Measurements from ENCODE around the gene PYGL. TPM values are rescaled to one million over a fixed set of nuclear protein-coding genes. Genes with fewer than 3 reads are reported as not detected.
"Not testable (repeated sequence)": the region's sequence is repeated elsewhere in the genome, so short reads cannot be mapped to it uniquely, and the experiment has no call there.

Gene PYGL
- total RNA-seq, 2 experiments from 2014 or later: 0.55 to 0.91 TPM

- Mint-ChIP-seq H3K4me1 (no peaks in the 10 kb centered on the region), H3K4me3 (no peak overlapping the region), H3K9me3 (ENCODE audit: low read depth) (no peaks in the 10 kb centered on the region), H3K27ac (no peak overlapping the region), H3K36me3 (no peaks in the 10 kb centered on the region), H3K27me3 (peaks cover 11% of the 10 kb centered on the region)
- no peak for ATAC-seq
- CTCF ChIA-PET: interaction anchor here (0.7 kb wide), 1 partner anchor 1808 kb away, joined by 3 read pairs; no protein-coding TSS in a partner anchor
- no peak for DNase-seq
Observed at GRCh38 chr14:50967103-50967502, 22.8 kb upstream of the PYGL start.

GRCh38 chr14:50964683-50965390, 20.6 kb upstream of the PYGL start:
- ATAC-seq (no peak), DNase-seq (no peak)
- Mint-ChIP-seq H3K36me3 (no peaks in the 10 kb centered on the region), H3K27ac (no peak overlapping the region), H3K4me1 (no peaks in the 10 kb centered on the region), H3K27me3 (peaks cover 9% of the 10 kb centered on the region), H3K9me3 (ENCODE audit: low read depth) (no peaks in the 10 kb centered on the region), H3K4me3 (no peak overlapping the region)
- CTCF ChIA-PET: no interaction called here

- H3K9me3 Mint-ChIP-seq (ENCODE audit: low read depth): no peaks in the 10 kb centered on the region
- CTCF ChIA-PET: no interaction called here
- no peak for ATAC-seq
- no peak for DNase-seq
- no peaks in the 10 kb centered on the region for H3K4me1 Mint-ChIP-seq
- H3K27ac Mint-ChIP-seq: no peak overlapping the region
- H3K27me3 Mint-ChIP-seq: peaks cover 7% of the 10 kb centered on the region
- no peaks in the 10 kb centered on the region for H3K36me3 Mint-ChIP-seq
- no peak overlapping the region for H3K4me3 Mint-ChIP-seq
Observed at GRCh38 chr14:50963919-50964318, 19.6 kb upstream of the PYGL start.

- H3K36me3 Mint-ChIP-seq: no peaks in the 10 kb centered on the region
- H3K27me3 Mint-ChIP-seq: peaks cover 7% of the 10 kb centered on the region
- CTCF ChIA-PET: no interaction called here
- no peak overlapping the region for H3K4me3 Mint-ChIP-seq
- H3K4me1 Mint-ChIP-seq: no peaks in the 10 kb centered on the region
- ATAC-seq (no peak), DNase-seq (no peak)
- no peak overlapping the region for H3K27ac Mint-ChIP-seq
- H3K9me3 Mint-ChIP-seq (ENCODE audit: low read depth): no peaks in the 10 kb centered on the region
Observed at GRCh38 chr14:50961605-50962221, 17.4 kb upstream of the PYGL start.

GRCh38 chr14:50957296-50957695, 13.0 kb upstream of the PYGL start:
- ATAC-seq: no peak
- Mint-ChIP-seq H3K4me3 (no peak overlapping the region), H3K4me1 (peaks cover 6% of the 10 kb centered on the region), H3K36me3 (no peaks in the 10 kb centered on the region), H3K9me3 (ENCODE audit: low read depth) (no peaks in the 10 kb centered on the region), H3K27ac (no peak overlapping the region), H3K27me3 (peaks cover 3% of the 10 kb centered on the region)
- CTCF ChIA-PET: no interaction called here
- no peak for DNase-seq

GRCh38 chr14:50956421-50956820, 12.1 kb upstream of the PYGL start:
- not testable (repeated sequence) for ATAC-seq, H3K4me3 Mint-ChIP-seq

GRCh38 chr14:50955373-50956043, 11.2 kb upstream of the PYGL start:
- CTCF ChIA-PET: interaction anchor here (1.3 to 1.8 kb wide), 2 partner anchors 9 to 297 kb away, joined by 3 to 4 read pairs; no protein-coding TSS in a partner anchor
- Mint-ChIP-seq H3K36me3 (no peaks in the 10 kb centered on the region), H3K9me3 (ENCODE audit: low read depth) (no peaks in the 10 kb centered on the region), H3K4me1 (peaks cover 6% of the 10 kb centered on the region), H3K27ac (no peak overlapping the region), H3K27me3 (no peaks in the 10 kb centered on the region), H3K4me3 (no peak overlapping the region)
- DNase-seq: no peak
- ATAC-seq: peak; percentile 53

More at GRCh38 chr14:50956421-50956820, 12.1 kb upstream of the PYGL start:
- CTCF ChIA-PET; H3K36me3 Mint-ChIP-seq; H3K4me1 Mint-ChIP-seq; DNase-seq; H3K9me3 Mint-ChIP-seq (ENCODE audit: low read depth); H3K27me3 Mint-ChIP-seq; H3K27ac Mint-ChIP-seq: not testable (repeated sequence)

- Mint-ChIP-seq H3K4me1 (peaks cover 6% of the 10 kb centered on the region), H3K9me3 (ENCODE audit: low read depth) (no peaks in the 10 kb centered on the region), H3K27me3 (no peaks in the 10 kb centered on the region), H3K27ac (no peak overlapping the region), H3K36me3 (no peaks in the 10 kb centered on the region), H3K4me3 (no peak overlapping the region)
- DNase-seq: no peak
- CTCF ChIA-PET: interaction anchor here (1.3 to 1.8 kb wide), 2 partner anchors 8 to 297 kb away, joined by 3 to 4 read pairs; no protein-coding TSS in a partner anchor
- no peak for ATAC-seq
Observed at GRCh38 chr14:50954811-50955372, 10.6 kb upstream of the PYGL start.

GRCh38 chr14:50953502-50953901, 9.2 kb upstream of the PYGL start:
- no peaks in the 10 kb centered on the region for H3K36me3 Mint-ChIP-seq

GRCh38 chr14:50951032-50951431, 6.7 kb upstream of the PYGL start:
- Mint-ChIP-seq H3K4me1 (peaks cover 6% of the 10 kb centered on the region), H3K27me3 (no peaks in the 10 kb centered on the region), H3K36me3 (no peaks in the 10 kb centered on the region), H3K4me3 (no peak overlapping the region), H3K9me3 (ENCODE audit: low read depth) (no peaks in the 10 kb centered on the region), H3K27ac (no peak overlapping the region)
- ATAC-seq (no peak), DNase-seq (no peak)
- CTCF ChIA-PET: no interaction called here

More at GRCh38 chr14:50953502-50953901, 9.2 kb upstream of the PYGL start:
- H3K9me3 Mint-ChIP-seq (ENCODE audit: low read depth): no peaks in the 10 kb centered on the region
- ATAC-seq: no peak
- no peak overlapping the region for H3K4me3 Mint-ChIP-seq
- no peaks in the 10 kb centered on the region for H3K27me3 Mint-ChIP-seq
- no peak overlapping the region for H3K27ac Mint-ChIP-seq
- peaks cover 6% of the 10 kb centered on the region for H3K4me1 Mint-ChIP-seq
- DNase-seq: no peak
- CTCF ChIA-PET: interaction anchor here (0.5 to 1.0 kb wide), 2 partner anchors 9 to 193 kb away, joined by 3 read pairs; no protein-coding TSS in a partner anchor

- peaks cover 15% of the 10 kb centered on the region for H3K27me3 Mint-ChIP-seq
Observed at GRCh38 chr14:50948205-50948604, 3.9 kb upstream of the PYGL start.

GRCh38 chr14:50947446-50947845, 3.2 kb upstream of the PYGL start:
- peaks cover 22% of the 10 kb centered on the region for H3K27me3 Mint-ChIP-seq

More at GRCh38 chr14:50948205-50948604, 3.9 kb upstream of the PYGL start:
- H3K9me3 Mint-ChIP-seq (ENCODE audit: low read depth): no peaks in the 10 kb centered on the region
- no peak overlapping the region for H3K4me3 Mint-ChIP-seq
- H3K27ac Mint-ChIP-seq: no peak overlapping the region
- CTCF ChIA-PET: no interaction called here
- ATAC-seq (no peak), DNase-seq (no peak)
- peaks cover 10% of the 10 kb centered on the region for H3K4me1 Mint-ChIP-seq
- H3K36me3 Mint-ChIP-seq: no peaks in the 10 kb centered on the region

GRCh38 chr14:50946234-50946935, 2.1 kb upstream of the PYGL start:
- H3K27ac Mint-ChIP-seq: no peak overlapping the region
- peaks cover 10% of the 10 kb centered on the region for H3K4me1 Mint-ChIP-seq
- no peak overlapping the region for H3K4me3 Mint-ChIP-seq
- ATAC-seq: no peak
- no peaks in the 10 kb centered on the region for H3K36me3 Mint-ChIP-seq
- CTCF ChIA-PET: interaction anchor here (1.3 kb wide), 1 partner anchor 9 kb away, joined by 4 read pairs; no protein-coding TSS in a partner anchor
- H3K27me3 Mint-ChIP-seq: peaks cover 31% of the 10 kb centered on the region
- no peak for DNase-seq
- no peaks in the 10 kb centered on the region for H3K9me3 Mint-ChIP-seq (ENCODE audit: low read depth)

More at GRCh38 chr14:50947446-50947845, 3.2 kb upstream of the PYGL start:
- no peak for ATAC-seq
- Mint-ChIP-seq H3K27ac (no peak overlapping the region), H3K9me3 (ENCODE audit: low read depth) (no peaks in the 10 kb centered on the region), H3K4me1 (peaks cover 10% of the 10 kb centered on the region), H3K36me3 (no peaks in the 10 kb centered on the region), H3K4me3 (no peak overlapping the region)
- CTCF ChIA-PET: no interaction called here
- no peak for DNase-seq

Measured in activated CD8-positive, alpha-beta memory T cell treated with anti-CD3 and anti-CD28 coated beads, Interleukin-2, amount 10 ng/mL, durations not matched to agents 7 days and 5 days (primary cell).